Spleen (tissue), 11 donors: ENCODE measurements around the gene CD300H. TPM values are rescaled to one million over a fixed set of nuclear protein-coding genes. Genes with fewer than 3 reads are reported as not detected.
"Not testable (repeated sequence)": the region's sequence is repeated elsewhere in the genome, so short reads cannot be mapped to it uniquely, and the experiment has no call there.

Source experiments
- DNase-seq: peaks from one replicate; pipeline ENCODE4 v3.0.0-alpha.2; 2020
- H3K27ac ChIP-seq, 8 donors: fragments of 200-600 bp; sonication (generic) in 7 of 8; 1 replicate in 4 of 8; 2 replicates in 4 of 8; pipeline versions ENCODE4 v1.5.0 to v1.8.0; 2016 to 2021; ENCODE audit warnings: inconsistent platforms in 4 of 8, mild to moderate bottlenecking in 4 of 8, moderate library complexity in 1 of 8
- H3K27me3 ChIP-seq, 7 donors: fragments of 200-600 bp; sonication (generic) in 6 of 7; replicated peaks in 1 of 7; 1 replicate in 4 of 7; 2 replicates in 3 of 7; pipeline versions ENCODE4 v1.5.0 to v1.8.0; 2016 to 2021; ENCODE audit warnings: inconsistent platforms in 3 of 7, mild to moderate bottlenecking in 1 of 7
- H3K36me3 ChIP-seq, 6 donors: fragments of 200-600 bp; sonication (generic) in 5 of 6; 1 replicate in 4 of 6; 2 replicates in 2 of 6; pipeline versions ENCODE4 v1.5.0 to v1.8.0; 2016 to 2021; ENCODE audit warnings: inconsistent platforms in 2 of 6
- H3K4me1 ChIP-seq, 6 donors: fragments of 200-600 bp; sonication (generic) in 5 of 6; 1 replicate in 3 of 6; 2 replicates in 3 of 6; pipeline versions ENCODE4 v1.5.0 to v1.8.0; 2016 to 2021; ENCODE audit warnings: inconsistent platforms in 3 of 6
- H3K4me3 ChIP-seq, 8 donors: fragments of 200-600 bp; sonication (generic) in 7 of 8; 1 replicate in 4 of 8; 2 replicates in 4 of 8; pipeline versions ENCODE4 v1.5.0 to v1.8.0; 2016 to 2021; ENCODE audit warnings: inconsistent platforms in 4 of 8, mild to moderate bottlenecking in 4 of 8, moderate library complexity in 2 of 8
- H3K9me3 ChIP-seq, 8 donors: fragments of 200-600 bp; sonication (generic) in 7 of 8; 1 replicate in 4 of 8; 2 replicates in 4 of 8; pipeline versions ENCODE4 v1.5.0 to v1.8.0; 2016 to 2021; ENCODE audit warnings: inconsistent platforms in 4 of 8
- POLR2A ChIP-seq, 3 donors: fragments of 450-650 bp; IDR thresholded peaks; one replicate each; pipeline ENCODE4 v1.5.1; 2017; ENCODE audit warnings: antibody characterized with exemption in 3 of 3, mild to moderate bottlenecking in 1 of 3
- POLR2AphosphoS5 ChIP-seq, 3 donors: sonication (generic); formaldehyde crosslinking; IDR thresholded peaks; one replicate each; pipeline ENCODE4 v1.5.1; 2017; ENCODE audit warnings: antibody characterized with exemption in 3 of 3
- WGBS, 5 donors: extraction: QIAGEN DNeasy Blood & Tissue Kit in 3 of 5; methylation state at CpG; one replicate each; pipeline versions ENCODE4 v1.1.5 to v1.1.7; 2013 to 2018; 5-methylcytosine and 5-hydroxymethylcytosine counted together
- intact Hi-C: fragments of 100-400 bp; cut with DNase I; formaldehyde crosslinking; loops from one replicate; pipeline ENCODE4 v1.15.0; 2023; ENCODE audit warnings: low total_unique reads
- polyA plus RNA-seq, 3 donors: library from polyadenylated mRNA; stranded (reverse); fragments of 200-250 nt; gene quantifications; one replicate each; pipeline ENCODE4 v1.2.1, GENCODE V29; 2013
- total RNA-seq, 7 donors: library from RNA; depleted of rRNA in 3 of 7; stranded (reverse); fragments of >200 nt in 3 of 7; fragmentation: NEBNext Ultra II Directional in 4 of 7; extraction: Animal tissue kit (Norgen Biotek cat#: 25700) in 4 of 7; gene quantifications; one replicate each; pipeline versions ENCODE4 v1.1.0 to v1.2.1, GENCODE V29; 2016 to 2021
- TF ChIP-seq, protein P1 (sequence below), 11 experiments: fragments of 200-600 bp in 7 of 11; fragments of 450-650 bp in 4 of 11; sonication (generic) in 4 of 11; IDR thresholded peaks in 8 of 11; conservative IDR thresholded peaks in 3 of 11; 1 replicate in 7 of 11; 2 replicates in 4 of 11; pipeline versions ENCODE4 v1.4.0 to v1.8.0; 2016 to 2021; ENCODE audit warnings: antibody characterized with exemption in 11 of 11, inconsistent platforms in 4 of 11, mild to moderate bottlenecking in 1 of 11
- donor health status: healthy with polysubstance abuse.
- donor health status: DM: no; HTN: no; CAD: no; lungs with moderate emphysema.
- donor health status: DM: no; HTN: no; CAD: no.
- donor health status: Bipolar disorder and iron deficiency.
- donor health status: healthy.
- donor health status: DM: no; HTN: no; CAD: no.
- donor health status: DM: yes; HTN: yes; CAD: no.

Gene CD300H
- total and polyA plus RNA-seq, 10 donors = 1.5 to 20.0 (median 3.7) TPM; not detected in 2

GRCh38 chr17:74561586-74561985 lies 5.7 kb downstream of the CD300H start:
- TF ChIP-seq, protein P1, sequence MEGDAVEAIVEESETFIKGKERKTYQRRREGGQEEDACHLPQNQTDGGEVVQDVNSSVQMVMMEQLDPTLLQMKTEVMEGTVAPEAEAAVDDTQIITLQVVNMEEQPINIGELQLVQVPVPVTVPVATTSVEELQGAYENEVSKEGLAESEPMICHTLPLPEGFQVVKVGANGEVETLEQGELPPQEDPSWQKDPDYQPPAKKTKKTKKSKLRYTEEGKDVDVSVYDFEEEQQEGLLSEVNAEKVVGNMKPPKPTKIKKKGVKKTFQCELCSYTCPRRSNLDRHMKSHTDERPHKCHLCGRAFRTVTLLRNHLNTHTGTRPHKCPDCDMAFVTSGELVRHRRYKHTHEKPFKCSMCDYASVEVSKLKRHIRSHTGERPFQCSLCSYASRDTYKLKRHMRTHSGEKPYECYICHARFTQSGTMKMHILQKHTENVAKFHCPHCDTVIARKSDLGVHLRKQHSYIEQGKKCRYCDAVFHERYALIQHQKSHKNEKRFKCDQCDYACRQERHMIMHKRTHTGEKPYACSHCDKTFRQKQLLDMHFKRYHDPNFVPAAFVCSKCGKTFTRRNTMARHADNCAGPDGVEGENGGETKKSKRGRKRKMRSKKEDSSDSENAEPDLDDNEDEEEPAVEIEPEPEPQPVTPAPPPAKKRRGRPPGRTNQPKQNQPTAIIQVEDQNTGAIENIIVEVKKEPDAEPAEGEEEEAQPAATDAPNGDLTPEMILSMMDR (IDR thresholded peaks at IDR 0.05 in 8 of 11, conservative IDR thresholded peaks at IDR 0.05 in 3 of 11) = no peak
- TF ChIP-seq POLR2A (IDR thresholded peaks at IDR 0.05) (no peak), POLR2AphosphoS5 (IDR thresholded peaks at IDR 0.05) (no peak)

DNA sequence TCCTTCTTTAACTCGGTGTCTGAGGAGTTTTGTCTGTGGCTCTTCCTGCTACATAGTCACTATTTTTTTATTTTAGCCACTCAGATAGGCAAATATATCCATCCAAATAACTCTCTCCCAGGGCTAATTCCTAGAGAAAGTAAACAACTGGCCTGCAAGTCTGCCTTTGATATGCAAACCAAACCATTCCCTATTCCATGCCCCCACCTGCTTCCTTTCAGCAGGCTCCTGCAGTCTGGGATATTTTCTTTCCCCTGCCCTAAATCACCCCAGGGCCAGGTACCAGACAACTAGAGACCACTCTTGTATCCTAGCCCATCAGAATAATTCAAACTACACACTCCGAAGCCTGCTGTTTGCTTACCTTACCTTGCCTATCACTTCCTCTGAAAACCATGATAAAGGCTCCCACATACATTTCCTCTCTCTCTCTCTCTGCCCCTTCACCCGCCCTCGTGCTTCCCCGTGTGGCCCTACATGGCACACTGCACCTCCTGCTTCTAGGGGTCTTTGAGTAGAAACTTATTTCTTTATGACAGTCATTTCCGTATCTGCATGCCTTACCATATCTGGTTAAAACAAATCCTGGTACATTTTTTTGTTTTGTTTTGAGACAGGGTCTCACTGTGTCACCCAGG lies 8.3 kb downstream of the CD300H start:
- peaks cover 0 to 10% (median 0%) of the 10 kb centered on the region in 6 donors for H3K4me1 ChIP-seq
- TF ChIP-seq POLR2AphosphoS5 (IDR thresholded peaks at IDR 0.05) (no peak), POLR2A (IDR thresholded peaks at IDR 0.05) (no peak)
- TF ChIP-seq, protein P1 (IDR thresholded peaks at IDR 0.05 in 8 of 11, conservative IDR thresholded peaks at IDR 0.05 in 3 of 11) = no peak
- H3K27ac ChIP-seq = no peak overlapping the region
- intact Hi-C loops = no loop called here
- H3K27me3 ChIP-seq = peaks cover 0 to 26% (median 0%) of the 10 kb centered on the region in 7 donors
- H3K36me3 ChIP-seq = no peaks in the 10 kb centered on the region
- no peak for DNase-seq
- no peak overlapping the region for H3K4me3 ChIP-seq
- 47 to 59% (median 54%) methylated on average over 6 of the region's 6 CpGs for WGBS, 5 donors
- H3K9me3 ChIP-seq = no peaks in the 10 kb centered on the region

More at GRCh38 chr17:74561586-74561985, 5.7 kb downstream of the CD300H start:
- no peaks in the 10 kb centered on the region for H3K9me3 ChIP-seq
- intact Hi-C loops = no loop called here
- peaks cover 0 to 51% (median 0%) of the 10 kb centered on the region in 7 donors for H3K27me3 ChIP-seq
- WGBS, 5 donors = 50 to 67% (median 56%) methylated on average over 3 of the region's 3 CpGs
- H3K4me3 ChIP-seq = no peak overlapping the region
- H3K36me3 ChIP-seq = no peaks in the 10 kb centered on the region
- H3K27ac ChIP-seq = no peak overlapping the region
- peaks cover 0 to 10% (median 0%) of the 10 kb centered on the region in 6 donors for H3K4me1 ChIP-seq
- no peak for DNase-seq

DNA sequence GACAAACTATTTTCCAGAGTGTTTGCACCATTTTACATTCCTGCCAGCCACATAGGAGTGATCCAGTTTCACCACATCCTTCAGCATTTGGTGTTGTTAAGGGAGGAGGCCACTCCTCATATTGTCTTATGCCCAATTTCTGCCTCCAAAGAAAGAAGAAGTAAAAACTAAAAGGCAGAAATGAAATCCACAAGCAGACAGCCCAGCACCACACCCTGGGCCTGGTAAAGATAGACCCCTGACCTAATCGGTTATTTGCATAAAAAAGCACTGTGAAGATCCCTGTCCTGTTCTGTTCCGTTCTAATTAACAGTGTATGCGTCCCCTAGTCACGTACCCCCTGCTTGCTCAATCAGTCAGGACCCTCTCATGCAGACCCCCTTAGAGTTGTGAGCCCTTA lies 8.9 kb downstream of the CD300H start:
- 51 to 93% (median 64%) methylated on average over 4 of the region's 4 CpGs for WGBS, 5 donors
- DNase-seq, H3K9me3 ChIP-seq, intact Hi-C loops, H3K36me3 ChIP-seq, H3K4me3 ChIP-seq, H3K27ac ChIP-seq: not testable (repeated sequence)
- Histone ChIP-seq H3K4me1 (peaks cover 0 to 10% (median 0%) of the 10 kb centered on the region in 6 donors), H3K27me3 (peaks cover 0 to 21% (median 0%) of the 10 kb centered on the region in 7 donors)

GRCh38 chr17:74555427-74555940 lies 11.8 kb downstream of the CD300H start:
- DNase-seq = no peak
- Histone ChIP-seq H3K27ac (no peak overlapping the region), H3K4me3 (no peak overlapping the region), H3K4me1 (peaks cover 0 to 10% (median 0%) of the 10 kb centered on the region in 6 donors), H3K27me3 (peaks cover 0 to 11% (median 0%) of the 10 kb centered on the region in 7 donors), H3K9me3 (no peaks in the 10 kb centered on the region), H3K36me3 (no peaks in the 10 kb centered on the region)
- intact Hi-C loops = no loop called here
- TF ChIP-seq, protein P1 (IDR thresholded peaks at IDR 0.05 in 8 of 11, conservative IDR thresholded peaks at IDR 0.05 in 3 of 11) = no peak
- TF ChIP-seq POLR2A (IDR thresholded peaks at IDR 0.05) (no peak), POLR2AphosphoS5 (IDR thresholded peaks at IDR 0.05) (no peak)
- WGBS, 5 donors = 61 to 81% (median 66%) methylated on average over 7 of the region's 7 CpGs
